ENCODE measurements around the gene ADCK2.

ADCK2 gene

DNA sequence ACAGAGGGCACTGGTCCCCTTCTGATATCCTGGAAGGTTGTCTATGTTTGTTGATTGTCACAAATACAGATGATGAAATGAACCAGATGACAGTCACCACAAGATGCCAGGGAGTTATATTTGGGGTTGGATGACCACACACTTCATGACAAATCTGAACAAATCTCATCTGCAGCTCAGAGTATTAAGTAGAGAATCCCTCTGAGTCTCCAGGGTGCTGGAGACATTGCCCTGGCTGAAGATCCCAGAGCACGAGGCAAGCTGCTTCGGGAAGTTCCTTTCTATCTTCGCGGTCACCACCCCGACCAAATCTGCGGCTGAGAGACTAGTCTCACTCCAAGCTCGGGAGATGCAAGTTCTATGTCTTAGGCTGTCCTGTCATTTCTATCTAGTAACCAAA, 41.1 kb upstream of the ADCK2 start:
- DNase-seq (ENCODE audit: extremely low spot score), result no peak
- POLR2A ChIA-PET, result no interaction called here
- TF ChIP-seq ZNF384 (IDR thresholded peaks at IDR 0.05), result no peak
- TF ChIP-seq TARDBP (IDR thresholded peaks at IDR 0.05), result no peak
- no peak for TF ChIP-seq SUZ12 (IDR thresholded peaks at IDR 0.05)
- no peak for TF ChIP-seq L3MBTL2 (conservative IDR thresholded peaks at IDR 0.05)
- no peak for TF ChIP-seq BHLHE40 (IDR thresholded peaks at IDR 0.05; ENCODE audit: borderline replicate concordance)
- TF ChIP-seq HDGF (IDR thresholded peaks at IDR 0.05; ENCODE audit: borderline replicate concordance), result no peak
- TF ChIP-seq, protein P1, sequence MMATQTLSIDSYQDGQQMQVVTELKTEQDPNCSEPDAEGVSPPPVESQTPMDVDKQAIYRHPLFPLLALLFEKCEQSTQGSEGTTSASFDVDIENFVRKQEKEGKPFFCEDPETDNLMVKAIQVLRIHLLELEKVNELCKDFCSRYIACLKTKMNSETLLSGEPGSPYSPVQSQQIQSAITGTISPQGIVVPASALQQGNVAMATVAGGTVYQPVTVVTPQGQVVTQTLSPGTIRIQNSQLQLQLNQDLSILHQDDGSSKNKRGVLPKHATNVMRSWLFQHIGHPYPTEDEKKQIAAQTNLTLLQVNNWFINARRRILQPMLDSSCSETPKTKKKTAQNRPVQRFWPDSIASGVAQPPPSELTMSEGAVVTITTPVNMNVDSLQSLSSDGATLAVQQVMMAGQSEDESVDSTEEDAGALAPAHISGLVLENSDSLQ (IDR thresholded peaks at IDR 0.05), result no peak
- TF ChIP-seq SP1 (IDR thresholded peaks at IDR 0.05), result no peak
- TF ChIP-seq ELF4 (IDR thresholded peaks at IDR 0.05), result no peak
- no peak for TF ChIP-seq CTBP1 (IDR thresholded peaks at IDR 0.05; ENCODE audit: borderline replicate concordance)
- TF ChIP-seq FOXA1 (IDR thresholded peaks at IDR 0.05), result no peak
- TF ChIP-seq ARNT (IDR thresholded peaks at IDR 0.05), result no peak
- TF ChIP-seq FOXM1 (IDR thresholded peaks at IDR 0.05; ENCODE audit: borderline replicate concordance), result no peak
- no peak for TF ChIP-seq LEF1 (IDR thresholded peaks at IDR 0.05; ENCODE audit: borderline replicate concordance)
- TF ChIP-seq FOXK2 (IDR thresholded peaks at IDR 0.05), result no peak
- no peak for TF ChIP-seq NFRKB (IDR thresholded peaks at IDR 0.05)
- CTCF ChIA-PET, result interaction anchor here (0.8 kb wide), 1 partner anchor 16 kb away, joined by 3 read pairs; no protein-coding TSS in a partner anchor

DNA sequence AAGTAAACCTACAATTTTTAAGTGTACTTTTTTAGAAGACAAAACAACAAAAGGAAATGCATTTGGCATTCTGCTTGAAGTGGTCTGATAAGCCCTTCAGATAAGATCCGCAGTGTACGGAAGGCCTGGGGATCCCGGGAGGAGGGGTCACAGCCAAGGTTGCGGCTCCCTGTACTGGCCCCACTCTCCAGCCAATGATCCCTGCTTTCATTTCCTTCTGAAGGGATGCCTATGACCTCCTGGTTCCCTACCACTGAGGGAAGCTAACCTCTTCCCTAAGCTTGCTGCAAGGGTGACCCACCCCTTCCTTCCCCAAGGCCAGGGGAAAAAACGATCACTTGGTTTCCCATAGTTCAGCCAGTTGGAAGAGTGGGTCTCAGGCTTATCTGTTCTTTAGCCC, 37.4 kb upstream of the ADCK2 start:
- ChIA-PET CTCF (interaction anchor here (0.9 to 1.8 kb wide), 2 partner anchors 10 to 117 kb away, joined by 3 to 7 read pairs; no protein-coding TSS in a partner anchor), POLR2A (no interaction called here)
- DNase-seq (ENCODE audit: extremely low spot score), result no peak
- TF ChIP-seq, protein P1 (IDR thresholded peaks at IDR 0.05), result no peak

DNA sequence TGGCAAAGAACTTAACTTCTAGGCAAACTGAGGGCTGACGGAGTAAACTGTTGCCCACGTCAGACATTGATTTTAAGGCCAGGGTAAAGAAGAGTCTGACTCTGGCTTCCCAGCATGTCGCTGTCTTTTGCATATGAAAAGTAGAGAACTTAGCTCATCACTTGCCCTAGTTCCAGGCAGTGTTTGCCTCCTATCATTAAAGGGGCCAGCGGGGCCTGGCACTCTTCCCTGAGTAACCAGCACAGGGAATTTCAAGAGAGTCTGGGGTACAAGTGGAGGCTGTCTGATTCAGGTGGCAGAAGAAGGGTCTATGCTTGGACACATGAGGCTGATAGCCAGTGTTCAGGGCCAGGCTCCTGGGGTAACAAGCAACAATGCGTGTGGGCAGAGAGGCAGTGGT, 36.9 kb upstream of the ADCK2 start:
- no peak for TF ChIP-seq HDGF (IDR thresholded peaks at IDR 0.05; ENCODE audit: borderline replicate concordance)
- TF ChIP-seq FOXM1 (IDR thresholded peaks at IDR 0.05; ENCODE audit: borderline replicate concordance), result no peak
- TF ChIP-seq, protein P1 (IDR thresholded peaks at IDR 0.05), result no peak
- no peak for TF ChIP-seq FOXA1 (IDR thresholded peaks at IDR 0.05)
- no peak for TF ChIP-seq FOXK2 (IDR thresholded peaks at IDR 0.05)
- TF ChIP-seq L3MBTL2 (conservative IDR thresholded peaks at IDR 0.05), result no peak
- TF ChIP-seq TARDBP (IDR thresholded peaks at IDR 0.05), result no peak
- no peak for TF ChIP-seq SP1 (IDR thresholded peaks at IDR 0.05)
- no peak for TF ChIP-seq NFRKB (IDR thresholded peaks at IDR 0.05)
- ChIA-PET CTCF (interaction anchor here (0.9 to 1.8 kb wide), 2 partner anchors 9 to 118 kb away, joined by 3 to 7 read pairs; no protein-coding TSS in a partner anchor), POLR2A (no interaction called here)
- DNase-seq (ENCODE audit: extremely low spot score), result no peak

DNA sequence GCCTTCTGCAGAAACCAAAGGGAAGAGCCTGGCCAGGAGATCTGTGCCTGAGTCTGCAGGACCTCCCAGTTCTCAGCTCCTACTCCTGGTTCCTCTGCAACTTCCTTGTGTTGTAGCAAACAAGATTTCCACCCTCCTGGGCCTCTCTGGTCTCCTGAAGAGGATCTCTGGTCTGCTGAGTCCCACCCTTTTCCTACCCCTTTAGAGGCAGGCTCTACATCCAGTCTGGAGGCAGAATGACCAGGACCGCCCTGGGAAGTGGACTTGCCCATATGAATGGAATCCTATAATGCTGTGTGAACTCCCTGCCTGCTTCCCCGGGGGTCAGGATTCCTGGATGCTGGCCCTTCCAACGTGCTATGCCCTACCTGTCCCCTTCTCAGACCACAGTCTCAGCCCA, 35.3 kb upstream of the ADCK2 start:
- POLR2A ChIA-PET, result no interaction called here
- CTCF ChIA-PET, result no interaction called here

DNA sequence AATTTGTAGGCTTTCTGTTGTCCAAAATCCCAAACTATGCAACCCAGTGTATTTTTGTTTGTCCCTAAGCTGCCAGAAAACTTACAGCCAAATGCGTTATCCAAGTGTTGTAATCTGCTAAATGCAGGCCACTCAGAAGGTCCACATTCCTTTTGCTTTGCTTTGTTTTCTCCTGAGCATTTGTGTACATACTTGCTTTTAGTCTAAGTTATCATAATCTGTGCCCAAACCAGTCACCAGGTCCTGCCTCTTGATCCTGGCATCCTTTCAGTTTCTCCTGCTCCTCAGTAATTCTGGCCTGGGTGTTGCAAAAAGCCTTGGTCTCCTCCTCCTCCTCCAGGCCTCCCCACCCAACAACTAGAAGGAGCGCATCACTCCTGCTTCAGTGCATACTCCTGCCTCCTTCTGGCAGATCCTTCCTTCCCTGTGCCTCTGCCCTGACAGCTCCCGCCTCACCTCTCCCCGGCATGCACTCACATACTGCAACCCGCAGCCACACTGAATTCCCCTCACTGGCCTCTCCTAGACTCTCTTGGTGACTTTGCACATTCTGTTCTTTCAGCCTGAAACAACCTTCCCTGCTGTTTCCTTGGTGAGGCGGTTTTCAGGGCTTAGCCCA, 34.5 kb upstream of the ADCK2 start:
- ChIA-PET POLR2A (interaction anchor here (0.6 to 1.0 kb wide), 3 partner anchors 13 to 120 kb away, joined by 3 read pairs; no protein-coding TSS in a partner anchor), CTCF (interaction anchor here (0.9 kb wide), 1 partner anchor 9 kb away, joined by 3 read pairs; no protein-coding TSS in a partner anchor)
- no peak for DNase-seq (ENCODE audit: extremely low spot score)
- TF ChIP-seq CTBP1 (IDR thresholded peaks at IDR 0.05; ENCODE audit: borderline replicate concordance) (no peak), SUZ12 (IDR thresholded peaks at IDR 0.05) (no peak), SP1 (IDR thresholded peaks at IDR 0.05) (no peak), ELF4 (IDR thresholded peaks at IDR 0.05) (no peak), FOXM1 (IDR thresholded peaks at IDR 0.05; ENCODE audit: borderline replicate concordance) (no peak), FOXA1 (IDR thresholded peaks at IDR 0.05) (no peak), L3MBTL2 (conservative IDR thresholded peaks at IDR 0.05) (no peak), ARNT (IDR thresholded peaks at IDR 0.05) (no peak), HDGF (IDR thresholded peaks at IDR 0.05; ENCODE audit: borderline replicate concordance) (no peak)
- TF ChIP-seq, protein P1 (IDR thresholded peaks at IDR 0.05), result no peak

More for the DNA sequence above, 35.3 kb upstream of the ADCK2 start:
- no peak for DNase-seq (ENCODE audit: extremely low spot score)
- TF ChIP-seq ARNT (IDR thresholded peaks at IDR 0.05) (no peak), L3MBTL2 (conservative IDR thresholded peaks at IDR 0.05) (no peak), BHLHE40 (IDR thresholded peaks at IDR 0.05; ENCODE audit: borderline replicate concordance) (no peak), SP1 (IDR thresholded peaks at IDR 0.05) (no peak), FOXM1 (IDR thresholded peaks at IDR 0.05; ENCODE audit: borderline replicate concordance) (no peak), CTBP1 (IDR thresholded peaks at IDR 0.05; ENCODE audit: borderline replicate concordance) (no peak), LEF1 (IDR thresholded peaks at IDR 0.05; ENCODE audit: borderline replicate concordance) (no peak), ELF4 (IDR thresholded peaks at IDR 0.05) (no peak), FOXK2 (IDR thresholded peaks at IDR 0.05) (no peak), ZNF384 (IDR thresholded peaks at IDR 0.05) (no peak), NFRKB (IDR thresholded peaks at IDR 0.05) (no peak), HDGF (IDR thresholded peaks at IDR 0.05; ENCODE audit: borderline replicate concordance) (no peak), FOXA1 (IDR thresholded peaks at IDR 0.05) (no peak), TARDBP (IDR thresholded peaks at IDR 0.05) (no peak)
- TF ChIP-seq, protein P1 (IDR thresholded peaks at IDR 0.05), result no peak

Data from HEK293T (cell line).